ENCODE data around the gene MYL4. TPM values are rescaled to one million over a fixed set of nuclear protein-coding genes. Genes with fewer than 3 reads are reported as not detected.

Gene MYL4
- total RNA-seq, 1 donor from 2014 or later, result not detected

- Mint-ChIP-seq H3K4me1 (ENCODE audit: unreplicated experiment) (peaks cover 36% of the 10 kb centered on the region), H3K9me3 (ENCODE audit: unreplicated experiment) (no peaks in the 10 kb centered on the region), H3K27me3 (ENCODE audit: unreplicated experiment) (no peaks in the 10 kb centered on the region), H3K4me3 (ENCODE audit: unreplicated experiment) (no peak overlapping the region), H3K36me3 (ENCODE audit: unreplicated experiment) (no peaks in the 10 kb centered on the region), H3K27ac (ENCODE audit: unreplicated experiment) (peak overlapping the region; percentile 74)
- DNase-seq (ENCODE audit: extremely low spot score, unreplicated experiment), result no peak
- TF ChIP-seq, protein P1, sequence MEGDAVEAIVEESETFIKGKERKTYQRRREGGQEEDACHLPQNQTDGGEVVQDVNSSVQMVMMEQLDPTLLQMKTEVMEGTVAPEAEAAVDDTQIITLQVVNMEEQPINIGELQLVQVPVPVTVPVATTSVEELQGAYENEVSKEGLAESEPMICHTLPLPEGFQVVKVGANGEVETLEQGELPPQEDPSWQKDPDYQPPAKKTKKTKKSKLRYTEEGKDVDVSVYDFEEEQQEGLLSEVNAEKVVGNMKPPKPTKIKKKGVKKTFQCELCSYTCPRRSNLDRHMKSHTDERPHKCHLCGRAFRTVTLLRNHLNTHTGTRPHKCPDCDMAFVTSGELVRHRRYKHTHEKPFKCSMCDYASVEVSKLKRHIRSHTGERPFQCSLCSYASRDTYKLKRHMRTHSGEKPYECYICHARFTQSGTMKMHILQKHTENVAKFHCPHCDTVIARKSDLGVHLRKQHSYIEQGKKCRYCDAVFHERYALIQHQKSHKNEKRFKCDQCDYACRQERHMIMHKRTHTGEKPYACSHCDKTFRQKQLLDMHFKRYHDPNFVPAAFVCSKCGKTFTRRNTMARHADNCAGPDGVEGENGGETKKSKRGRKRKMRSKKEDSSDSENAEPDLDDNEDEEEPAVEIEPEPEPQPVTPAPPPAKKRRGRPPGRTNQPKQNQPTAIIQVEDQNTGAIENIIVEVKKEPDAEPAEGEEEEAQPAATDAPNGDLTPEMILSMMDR (IDR thresholded peaks at IDR 0.05), result no peak
Observed at GRCh38 chr17:47203984-47204721, 5.0 kb upstream of the MYL4 start.

DNA sequence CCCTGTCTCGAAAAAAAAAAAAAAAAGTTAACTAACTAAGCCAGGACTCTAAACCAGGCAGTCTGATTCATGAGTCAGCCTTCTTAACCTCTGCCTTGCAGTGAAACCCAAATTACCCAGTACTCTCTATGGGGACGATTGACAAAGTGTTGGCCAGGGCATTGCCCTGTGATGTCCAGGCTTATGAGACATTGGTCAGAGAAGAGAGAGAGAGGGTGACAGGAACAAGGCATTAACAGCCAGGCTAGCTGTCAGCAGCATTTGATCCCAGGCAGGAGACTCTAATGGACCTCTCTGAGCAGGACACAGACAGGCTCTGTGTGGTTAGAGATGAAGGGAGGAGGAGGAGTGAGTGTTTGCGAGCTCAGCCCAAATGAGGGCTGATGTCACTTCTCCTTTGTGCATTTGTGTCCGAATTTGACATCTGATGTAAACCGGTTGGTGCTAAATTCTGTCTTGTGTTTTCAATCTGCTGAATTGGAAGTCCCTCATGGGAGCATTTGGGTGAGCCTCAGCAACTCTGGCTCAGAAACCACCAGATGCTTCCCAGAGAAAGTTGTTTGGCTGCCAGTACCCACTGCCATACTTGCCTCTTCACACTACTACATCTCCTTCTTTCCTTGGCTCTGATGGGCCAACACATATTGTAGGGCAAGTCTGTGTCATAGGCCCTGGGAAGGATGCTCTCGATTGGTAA is 4.3 kb upstream of the MYL4 start:
- Mint-ChIP-seq H3K36me3 (ENCODE audit: unreplicated experiment) (no peaks in the 10 kb centered on the region), H3K4me1 (ENCODE audit: unreplicated experiment) (peaks cover 41% of the 10 kb centered on the region), H3K9me3 (ENCODE audit: unreplicated experiment) (no peaks in the 10 kb centered on the region), H3K27me3 (ENCODE audit: unreplicated experiment) (no peaks in the 10 kb centered on the region), H3K4me3 (ENCODE audit: unreplicated experiment) (peak overlapping the region; percentile 10), H3K27ac (ENCODE audit: unreplicated experiment) (peak overlapping the region; percentile 74)
- DNase-seq (ENCODE audit: extremely low spot score, unreplicated experiment), result no peak
- TF ChIP-seq, protein P1 (IDR thresholded peaks at IDR 0.05), result no peak

- TF ChIP-seq, protein P1 (IDR thresholded peaks at IDR 0.05), result no peak
- no peaks in the 10 kb centered on the region for H3K27me3 Mint-ChIP-seq (ENCODE audit: unreplicated experiment)
- peaks cover 47% of the 10 kb centered on the region for H3K4me1 Mint-ChIP-seq (ENCODE audit: unreplicated experiment)
- no peaks in the 10 kb centered on the region for H3K9me3 Mint-ChIP-seq (ENCODE audit: unreplicated experiment)
- DNase-seq (ENCODE audit: extremely low spot score, unreplicated experiment), result no peak
- H3K4me3 Mint-ChIP-seq (ENCODE audit: unreplicated experiment), result peak overlapping the region; percentile 10
- H3K36me3 Mint-ChIP-seq (ENCODE audit: unreplicated experiment), result no peaks in the 10 kb centered on the region
- H3K27ac Mint-ChIP-seq (ENCODE audit: unreplicated experiment), result peak overlapping the region; percentile 74
Observed at GRCh38 chr17:47205419-47205963, 3.7 kb upstream of the MYL4 start.

DNA sequence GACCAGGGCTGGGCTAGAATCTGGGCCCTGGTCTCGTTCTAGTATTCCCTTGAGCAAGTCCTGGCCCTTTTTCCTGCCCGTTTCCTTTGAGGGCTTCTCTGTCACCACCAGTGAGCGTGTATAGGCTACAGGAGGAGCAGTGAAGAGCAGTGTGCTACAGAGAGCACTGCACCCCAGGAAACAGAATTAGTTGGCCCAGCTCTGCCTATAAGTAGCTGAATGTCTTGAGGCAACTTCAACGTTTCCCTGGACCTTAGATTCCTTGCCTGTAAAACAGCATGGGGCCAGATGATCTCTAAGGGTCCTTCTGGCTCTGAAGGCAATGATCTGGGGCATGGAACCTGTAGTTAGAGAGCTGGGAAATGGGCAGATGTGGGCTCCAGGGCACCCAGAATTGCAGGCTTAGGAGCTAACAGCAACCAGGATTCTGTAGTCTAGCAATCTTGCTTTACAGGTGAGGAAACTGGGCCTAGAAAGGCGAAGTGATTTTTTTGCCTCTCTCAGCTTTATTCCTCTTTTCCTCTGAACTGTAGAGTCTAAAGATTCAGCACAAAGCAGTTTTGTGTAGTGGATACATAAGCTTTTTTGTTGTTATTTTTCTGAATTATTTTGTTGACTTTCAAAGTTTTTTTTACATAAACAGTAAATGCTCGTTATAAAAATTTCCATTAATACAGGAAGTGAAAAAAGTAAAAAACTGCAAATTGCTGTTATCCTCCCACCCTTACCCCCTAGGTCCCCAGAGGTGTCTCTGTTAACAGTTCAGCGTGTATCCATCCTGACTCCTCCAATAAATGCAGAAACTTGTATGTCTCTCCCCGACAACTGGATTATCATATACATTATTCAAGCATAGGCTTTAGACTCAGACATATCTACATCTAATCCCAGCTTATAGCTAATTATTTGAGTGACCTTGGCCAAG is 1.7 kb upstream of the MYL4 start:
- H3K27me3 Mint-ChIP-seq (ENCODE audit: unreplicated experiment), result no peaks in the 10 kb centered on the region
- TF ChIP-seq, protein P1 (IDR thresholded peaks at IDR 0.05), result no peak
- no peaks in the 10 kb centered on the region for H3K9me3 Mint-ChIP-seq (ENCODE audit: unreplicated experiment)
- no peaks in the 10 kb centered on the region for H3K36me3 Mint-ChIP-seq (ENCODE audit: unreplicated experiment)
- H3K27ac Mint-ChIP-seq (ENCODE audit: unreplicated experiment), result no peak overlapping the region
- no peak for DNase-seq (ENCODE audit: extremely low spot score, unreplicated experiment)
- H3K4me3 Mint-ChIP-seq (ENCODE audit: unreplicated experiment), result no peak overlapping the region
- H3K4me1 Mint-ChIP-seq (ENCODE audit: unreplicated experiment), result peaks cover 51% of the 10 kb centered on the region

Data from osteocyte (in vitro differentiated cells).